GM10266 (cell line): Measurements from ENCODE around the gene SALL1.

Experiments
- DNase-seq: peaks from one replicate; pipeline ENCODE4 v3.0.0; 2012; ENCODE audit errors: extremely low spot score
- CTCF ChIP-seq: IDR thresholded peaks from 2 replicates; pipeline ENCODE4 v1.5.1; 2012; ENCODE audit warnings: mild to moderate bottlenecking, low read depth; ENCODE audit not compliant: control insufficient read depth, insufficient read depth; ENCODE audit errors: missing control alignments

Gene SALL1

DNA sequence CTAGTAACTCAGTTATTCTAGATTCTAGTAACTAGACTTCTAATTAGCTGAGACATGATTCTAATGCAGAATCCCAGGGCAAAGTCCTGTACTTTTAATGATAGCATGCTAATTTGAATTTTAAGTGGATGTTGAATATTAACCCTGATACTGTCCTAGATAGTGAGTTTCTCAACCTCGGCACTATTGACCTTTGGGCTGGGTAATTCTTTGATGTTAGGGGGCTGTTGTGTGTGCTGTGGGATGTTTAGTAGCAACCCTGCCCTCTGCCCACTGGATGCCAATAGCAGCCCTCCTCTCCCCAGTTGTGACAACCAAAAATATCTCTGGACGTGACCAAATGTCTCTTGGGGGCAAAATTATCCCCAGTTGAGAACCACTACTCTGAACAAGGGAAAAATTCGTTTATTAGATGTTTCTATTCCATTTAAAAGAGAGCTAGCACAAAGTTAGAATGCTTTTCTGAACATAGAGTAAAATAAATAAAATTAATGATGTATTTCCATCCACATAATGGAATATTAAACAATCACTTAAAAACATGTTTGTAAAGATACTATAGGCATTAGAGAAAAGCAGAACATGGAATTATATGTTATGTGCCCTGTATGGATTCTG is 30.2 kb downstream of the SALL1 start:
- DNase-seq = no peak
- no peak for TF ChIP-seq CTCF

DNA sequence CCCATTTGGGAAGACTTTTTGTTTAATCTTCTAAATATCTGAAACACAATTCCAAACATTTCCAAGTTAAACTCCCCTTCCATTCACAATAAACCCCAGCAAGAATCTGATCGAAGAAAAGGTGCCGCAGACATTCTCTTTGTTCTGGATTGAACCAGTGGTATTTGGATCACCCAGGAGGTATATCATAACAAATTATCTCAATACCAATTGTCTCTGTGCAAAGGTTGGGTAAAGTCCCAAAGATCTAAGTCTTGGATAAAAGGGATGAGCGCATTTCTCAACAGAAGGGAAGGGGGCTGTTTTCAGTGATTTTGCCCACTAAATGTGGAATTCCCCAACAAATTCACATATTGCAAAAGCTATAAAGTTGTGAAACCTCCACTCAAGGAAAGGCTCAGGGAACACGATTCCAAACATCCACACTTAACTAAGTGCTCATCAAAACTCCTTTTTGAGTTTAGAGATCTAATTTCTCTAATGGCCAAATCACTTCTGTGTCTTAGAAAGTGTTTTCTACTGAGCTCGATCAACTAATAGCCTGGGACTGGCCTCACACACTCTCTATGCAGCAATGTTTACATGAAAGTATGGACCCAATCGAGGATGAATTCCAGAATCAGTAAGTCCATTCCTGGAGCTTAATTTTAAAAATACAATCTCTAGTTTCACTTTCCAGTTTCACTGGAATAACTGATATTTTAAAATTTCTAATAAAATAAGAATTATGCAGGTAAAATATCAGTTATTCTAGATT is 30.9 kb downstream of the SALL1 start:
- no peak for TF ChIP-seq CTCF
- no peak for DNase-seq

GRCh38 chr16:51119556-51119955 is 31.5 kb downstream of the SALL1 start:
- DNase-seq = no peak
- no peak for TF ChIP-seq CTCF

DNA sequence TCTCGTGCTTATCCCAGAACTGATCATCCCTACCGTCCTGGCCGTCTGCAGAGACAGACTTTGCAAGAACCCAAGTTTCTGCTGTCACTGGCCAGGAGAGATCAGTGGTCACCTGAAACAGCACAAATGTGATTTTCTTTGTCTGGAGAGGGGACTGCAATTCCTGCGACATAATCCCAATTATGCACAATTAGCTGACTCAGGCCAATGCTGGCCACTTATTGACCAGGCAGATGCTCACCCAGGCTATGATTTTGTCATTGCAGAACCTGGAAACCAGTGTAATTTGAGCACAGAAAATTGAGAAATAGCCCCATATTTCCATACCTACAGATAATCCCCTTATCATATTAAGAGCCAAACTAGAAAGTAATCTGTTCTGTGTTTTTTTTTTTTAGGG is 34.7 kb downstream of the SALL1 start:
- no peak for DNase-seq

GRCh38 chr16:51114382-51114781 is 36.7 kb downstream of the SALL1 start:
- no peak for DNase-seq

More for the DNA sequence above, 34.7 kb downstream of the SALL1 start:
- no peak for TF ChIP-seq CTCF

DNA sequence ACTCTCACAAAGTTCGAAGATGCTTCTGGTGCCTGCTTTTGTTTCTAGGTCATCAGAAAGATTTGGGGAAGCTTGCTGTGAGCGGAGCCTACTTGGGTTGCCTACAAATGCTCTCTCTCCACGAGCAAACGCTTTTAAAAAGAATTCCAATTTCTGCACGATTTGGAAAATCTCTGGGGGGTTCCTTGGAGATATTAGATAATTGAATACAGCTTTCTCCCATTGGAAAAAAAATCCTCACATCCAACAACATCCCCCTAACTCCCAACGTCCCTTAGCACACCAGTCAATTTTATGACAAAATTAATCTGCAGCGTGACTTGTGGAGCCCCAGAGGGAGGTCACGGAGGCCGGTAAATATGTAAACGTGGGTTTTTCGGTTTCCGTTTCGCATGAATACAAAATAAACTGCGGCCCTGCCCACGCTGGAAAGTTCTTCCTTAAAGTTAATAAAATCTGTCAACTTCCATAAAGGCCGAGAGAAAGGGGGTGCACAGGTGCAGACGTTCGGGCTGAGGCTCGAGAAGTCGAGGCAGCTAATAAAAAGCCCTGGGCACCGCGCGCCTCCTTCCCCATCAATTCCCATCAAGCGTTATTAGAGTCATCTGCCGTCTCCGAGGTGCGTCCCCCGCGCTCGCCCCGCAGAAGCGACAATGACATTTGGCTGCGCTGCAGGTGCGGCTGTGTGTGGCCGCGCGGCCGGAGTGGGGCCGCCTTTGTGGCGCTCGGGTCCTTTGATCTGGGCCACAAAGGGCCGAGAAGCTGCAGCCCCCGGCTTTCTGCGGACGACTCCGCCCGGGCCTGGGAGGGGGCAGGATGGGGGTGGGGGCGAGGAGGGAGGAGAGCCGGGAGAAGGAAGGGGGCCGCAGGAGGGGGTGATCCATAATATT is 37.6 kb downstream of the SALL1 start:
- no peak for TF ChIP-seq CTCF
- DNase-seq = no peak

More at GRCh38 chr16:51114382-51114781, 36.7 kb downstream of the SALL1 start:
- TF ChIP-seq CTCF = no peak
